ENCODE data around the gene HCRTR1. TPM values are rescaled to one million over a fixed set of nuclear protein-coding genes. Genes with fewer than 3 reads are reported as not detected.

The HCRTR1 gene
- total RNA-seq, 1 donor from 2014 or later, result not detected

GRCh38 chr1:31640964-31641363, 23.5 kb downstream of the HCRTR1 start:
- Mint-ChIP-seq H3K27me3 (ENCODE audit: unreplicated experiment) (peaks cover 8% of the 10 kb centered on the region), H3K4me3 (ENCODE audit: unreplicated experiment) (no peak overlapping the region), H3K36me3 (ENCODE audit: unreplicated experiment) (no peaks in the 10 kb centered on the region), H3K4me1 (ENCODE audit: low read depth, unreplicated experiment) (peaks cover 9% of the 10 kb centered on the region), H3K27ac (ENCODE audit: unreplicated experiment) (no peak overlapping the region), H3K9me3 (ENCODE audit: unreplicated experiment) (peaks cover 5% of the 10 kb centered on the region)
- DNase-seq, result no peak
- TF ChIP-seq CTCF (IDR thresholded peaks at IDR 0.05; ENCODE audit: partially characterized antibody, unreplicated experiment), result no peak

GRCh38 chr1:31642366-31642765, 24.9 kb downstream of the HCRTR1 start:
- DNase-seq, result no peak
- Mint-ChIP-seq H3K27ac (ENCODE audit: unreplicated experiment) (no peak overlapping the region), H3K27me3 (ENCODE audit: unreplicated experiment) (peaks cover 10% of the 10 kb centered on the region), H3K4me1 (ENCODE audit: low read depth, unreplicated experiment) (peaks cover 9% of the 10 kb centered on the region), H3K36me3 (ENCODE audit: unreplicated experiment) (no peaks in the 10 kb centered on the region), H3K9me3 (ENCODE audit: unreplicated experiment) (peaks cover 6% of the 10 kb centered on the region), H3K4me3 (ENCODE audit: unreplicated experiment) (no peak overlapping the region)
- TF ChIP-seq CTCF (IDR thresholded peaks at IDR 0.05; ENCODE audit: partially characterized antibody, unreplicated experiment), result no peak

- Mint-ChIP-seq H3K4me3 (ENCODE audit: unreplicated experiment) (no peak overlapping the region), H3K9me3 (ENCODE audit: unreplicated experiment) (peaks cover 6% of the 10 kb centered on the region), H3K36me3 (ENCODE audit: unreplicated experiment) (no peaks in the 10 kb centered on the region), H3K27me3 (ENCODE audit: unreplicated experiment) (peaks cover 10% of the 10 kb centered on the region), H3K27ac (ENCODE audit: unreplicated experiment) (no peak overlapping the region), H3K4me1 (ENCODE audit: low read depth, unreplicated experiment) (peaks cover 8% of the 10 kb centered on the region)
- DNase-seq, result no peak
- no peak for TF ChIP-seq CTCF (IDR thresholded peaks at IDR 0.05; ENCODE audit: partially characterized antibody, unreplicated experiment)
Measured at GRCh38 chr1:31642897-31643296, 25.4 kb downstream of the HCRTR1 start.

GRCh38 chr1:31643976-31644559, 26.6 kb downstream of the HCRTR1 start:
- no peak for TF ChIP-seq CTCF (IDR thresholded peaks at IDR 0.05; ENCODE audit: partially characterized antibody, unreplicated experiment)
- Mint-ChIP-seq H3K27me3 (ENCODE audit: unreplicated experiment) (peaks cover 8% of the 10 kb centered on the region), H3K4me1 (ENCODE audit: low read depth, unreplicated experiment) (peaks cover 6% of the 10 kb centered on the region), H3K27ac (ENCODE audit: unreplicated experiment) (peak overlapping the region; percentile 99), H3K9me3 (ENCODE audit: unreplicated experiment) (peaks cover 6% of the 10 kb centered on the region), H3K36me3 (ENCODE audit: unreplicated experiment) (no peaks in the 10 kb centered on the region), H3K4me3 (ENCODE audit: unreplicated experiment) (peak overlapping the region; percentile 95)
- no peak for DNase-seq

GRCh38 chr1:31644560-31645273, 27.2 kb downstream of the HCRTR1 start, which contains the start of gene PEF1:
Gene PEF1 (minus strand): TSS chr1:31644876. CDS start chr1:31644864, 12 bp downstream.
- H3K4me3 Mint-ChIP-seq (ENCODE audit: unreplicated experiment), result peak within 1 kb of the TSS; percentile 95
- peaks cover 6% of the 10 kb centered on the region for H3K9me3 Mint-ChIP-seq (ENCODE audit: unreplicated experiment)
- peaks cover 6% of the 10 kb centered on the region for H3K4me1 Mint-ChIP-seq (ENCODE audit: low read depth, unreplicated experiment)
- peaks cover 8% of the 10 kb centered on the region for H3K27me3 Mint-ChIP-seq (ENCODE audit: unreplicated experiment)
- DNase-seq, result peak; percentile 99
- no peak for TF ChIP-seq CTCF (IDR thresholded peaks at IDR 0.05; ENCODE audit: partially characterized antibody, unreplicated experiment)
- no peaks in the 10 kb centered on the region for H3K36me3 Mint-ChIP-seq (ENCODE audit: unreplicated experiment)
- peak within 1 kb of the TSS; percentile 99 for H3K27ac Mint-ChIP-seq (ENCODE audit: unreplicated experiment)

Measured in glutamatergic neuron (in vitro differentiated cells).